Thoracic aorta (tissue), 2 donors: ENCODE data around the gene NOLC1. TPM values are rescaled to one million over a fixed set of nuclear protein-coding genes. Genes with fewer than 3 reads are reported as not detected.

ENCODE experiments used
- ATAC-seq: fragments of 150-250 bp; one replicate; pipeline ENCODE4 v1.8.0; 2017; ENCODE audit warnings: low read depth; ENCODE audit not compliant: insufficient number of reproducible peaks, low FRiP score
- DNase-seq: peaks from one replicate; pipeline ENCODE4 v3.0.0-alpha.2; 2020; ENCODE audit warnings: low spot score
- H3K27ac ChIP-seq, 2 donors: fragments of 200-600 bp; sonication (generic); 1 replicate in 1 of 2; 2 replicates in 1 of 2; pipeline ENCODE4 v1.5.1; 2016; ENCODE audit warnings: mild to moderate bottlenecking in 2 of 2, moderate library complexity in 2 of 2
- H3K27me3 ChIP-seq: fragments of 200-600 bp; sonication (generic); replicated peaks from 2 replicates; pipeline ENCODE4 v1.6.0; 2016; ENCODE audit warnings: mild to moderate bottlenecking; ENCODE audit not compliant: insufficient read depth
- H3K36me3 ChIP-seq: fragments of 200-600 bp; sonication (generic); one replicate; pipeline ENCODE4 v1.5.1; 2016
- H3K4me1 ChIP-seq, 2 donors: fragments of 200-600 bp; sonication (generic); 1 replicate in 1 of 2; 2 replicates in 1 of 2; pipeline versions ENCODE4 v1.5.1 to v1.6.0; 2016; ENCODE audit warnings: low read depth in 2 of 2, mild to moderate bottlenecking in 1 of 2; ENCODE audit not compliant: control insufficient read depth in 1 of 2
- H3K4me3 ChIP-seq: fragments of 200-600 bp; sonication (generic); 2 replicates; pipeline ENCODE4 v1.5.1; 2016; ENCODE audit warnings: mild to moderate bottlenecking
- H3K9me3 ChIP-seq: fragments of 200-600 bp; sonication (generic); 2 replicates; pipeline ENCODE4 v1.5.1; 2016
- CTCF ChIP-seq: fragments of 200-600 bp; sonication (generic); IDR thresholded peaks from one replicate; pipeline ENCODE4 v1.5.1; 2019; ENCODE audit warnings: antibody characterized with exemption
- total RNA-seq, 2 donors: library from RNA; depleted of rRNA; stranded (reverse); fragments of >200 nt; gene quantifications; one replicate each; pipeline versions ENCODE4 v1.1.0 to v1.2.3, GENCODE V29; 2016

NOLC1 gene
- total RNA-seq, 2 donors from 2014 or later = 34.1 to 104 TPM

- TF ChIP-seq CTCF = no peak
- Histone ChIP-seq H3K27ac (no peak overlapping the region), H3K4me1 (peaks cover 25 to 46% of the 10 kb centered on the region in 2 donors), H3K27me3 (no peaks in the 10 kb centered on the region), H3K36me3 (peaks cover 43% of the 10 kb centered on the region), H3K4me3 (no peak overlapping the region), H3K9me3 (no peaks in the 10 kb centered on the region)
- ATAC-seq (no peak), DNase-seq (no peak)
Measured at GRCh38 chr10:102112210-102112817, 39.9 kb upstream of the NOLC1 start.

DNA sequence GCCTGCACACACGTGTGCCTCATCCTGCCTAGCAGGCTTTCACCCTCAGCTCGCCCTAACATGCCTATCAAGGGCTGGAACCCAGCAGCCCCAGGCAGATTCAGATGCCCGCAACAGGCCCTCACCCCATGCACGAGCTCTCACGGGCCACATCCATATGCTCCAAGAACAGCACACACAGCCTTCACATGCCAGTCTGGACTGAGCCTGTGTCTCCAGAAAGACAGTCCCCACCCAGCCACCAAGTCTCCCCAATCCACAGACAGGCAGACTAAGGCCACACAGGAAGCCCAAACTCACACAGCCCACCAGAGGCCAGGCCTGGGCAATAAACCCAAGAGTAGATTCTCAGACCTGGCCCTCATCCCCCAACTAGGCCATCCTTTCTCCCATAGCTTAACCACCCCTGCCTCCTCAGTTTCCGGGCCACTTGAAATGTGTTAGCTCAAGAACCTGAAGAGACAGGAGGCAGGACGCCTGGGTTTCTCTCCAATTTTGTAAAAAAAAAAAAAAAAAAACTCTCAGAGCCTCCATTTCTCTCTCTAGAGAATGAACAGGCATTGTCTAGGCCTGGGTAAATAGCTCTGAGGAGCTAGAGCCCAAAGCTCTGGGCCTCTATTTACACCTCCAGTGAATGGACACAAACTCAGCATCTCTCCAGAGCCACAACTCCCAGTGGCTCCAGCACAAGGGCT lies 38.8 kb upstream of the NOLC1 start:
- no peak for ATAC-seq
- Histone ChIP-seq H3K36me3 (peaks cover 34% of the 10 kb centered on the region), H3K4me3 (peak overlapping the region; percentile 75), H3K9me3 (no peaks in the 10 kb centered on the region), H3K27ac (peak overlapping the region; percentile 27 to 36), H3K27me3 (no peaks in the 10 kb centered on the region), H3K4me1 (peaks cover 35 to 57% of the 10 kb centered on the region in 2 donors)
- no peak for DNase-seq
- no peak for TF ChIP-seq CTCF

DNA sequence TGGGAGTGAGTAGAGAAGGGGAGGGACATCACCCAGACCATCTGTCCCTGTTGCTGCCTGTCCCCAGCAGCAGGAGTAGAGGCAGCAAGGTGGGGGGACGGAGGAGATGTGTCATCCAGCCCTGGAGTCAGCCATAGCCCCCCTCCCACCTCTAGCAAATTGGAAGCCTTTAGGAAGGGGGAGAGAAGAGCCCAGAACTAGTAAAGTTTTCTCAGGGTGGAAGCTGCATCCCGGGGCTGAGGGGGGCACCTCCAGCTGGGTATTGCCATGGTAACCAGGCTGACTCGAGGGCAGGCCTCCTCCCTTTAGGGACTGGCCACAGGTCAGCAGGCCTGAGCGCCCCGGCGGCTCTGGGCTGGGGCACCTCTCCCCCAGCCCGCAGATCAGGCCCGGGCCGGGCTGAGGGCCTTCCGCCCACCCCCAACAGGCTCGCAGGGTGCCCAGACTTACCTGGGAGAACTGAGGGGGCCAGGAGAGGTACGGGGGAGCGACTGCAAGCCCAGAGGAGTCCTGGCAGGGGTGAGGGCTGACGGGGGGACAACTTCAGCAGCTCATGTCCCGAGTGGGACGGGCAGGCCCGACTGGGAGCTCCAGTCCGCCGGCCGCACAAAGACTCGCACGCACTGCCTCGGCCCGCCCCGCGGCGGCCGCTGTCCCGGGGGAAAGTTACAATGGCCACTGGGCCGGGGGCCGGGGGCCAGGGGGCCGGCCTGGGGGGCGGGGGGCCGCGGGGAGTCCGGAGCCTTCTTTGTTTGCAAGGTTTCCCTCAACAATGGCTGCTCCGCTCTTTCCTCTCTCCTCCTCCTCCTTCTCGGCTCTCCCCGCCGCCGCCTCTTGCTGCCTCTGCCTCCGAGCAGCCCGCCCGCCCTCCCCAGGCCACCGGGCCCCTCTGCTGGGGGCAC lies 38.0 kb upstream of the NOLC1 start:
- no peak for TF ChIP-seq CTCF
- no peaks in the 10 kb centered on the region for H3K27me3 ChIP-seq
- no peaks in the 10 kb centered on the region for H3K9me3 ChIP-seq
- ATAC-seq (no peak), DNase-seq (no peak)
- H3K4me3 ChIP-seq = peak overlapping the region; percentile 75
- H3K27ac ChIP-seq = peak overlapping the region; percentile 27 to 36
- H3K36me3 ChIP-seq = peaks cover 26% of the 10 kb centered on the region
- H3K4me1 ChIP-seq = peaks cover 40 to 63% of the 10 kb centered on the region in 2 donors

- Histone ChIP-seq H3K9me3 (no peaks in the 10 kb centered on the region), H3K36me3 (peaks cover 18% of the 10 kb centered on the region), H3K4me3 (peak overlapping the region; percentile 75), H3K4me1 (peaks cover 40 to 63% of the 10 kb centered on the region in 2 donors), H3K27me3 (no peaks in the 10 kb centered on the region), H3K27ac (peak overlapping the region; percentile 54 to 62)
- no peak for TF ChIP-seq CTCF
- DNase-seq = peak; percentile 68
- ATAC-seq = no peak
Measured at GRCh38 chr10:102114861-102115618, 37.1 kb upstream of the NOLC1 start.
